Left ventricle myocardium inferior (tissue), 1 donor: ENCODE measurements around the gene FARSA. TPM values are rescaled to one million over a fixed set of nuclear protein-coding genes. Genes with fewer than 3 reads are reported as not detected.
A peak's percentile ranks its signal among the peaks of the same experiment; 100 is the strongest.

Experiments used
- DNase-seq: peaks from one replicate; pipeline ENCODE4 v3.0.0-alpha.2; 2020
- H3K27ac ChIP-seq: fragments of 200-600 bp; replicated peaks from 2 replicates; pipeline ENCODE4 v1.8.0; 2021
- H3K27me3 ChIP-seq: fragments of 200-600 bp; 2 replicates; pipeline ENCODE4 v1.8.0; 2021; ENCODE audit warnings: low read depth
- H3K36me3 ChIP-seq: fragments of 200-600 bp; 2 replicates; pipeline ENCODE4 v1.8.0; 2021
- H3K4me1 ChIP-seq: fragments of 200-600 bp; 2 replicates; pipeline ENCODE4 v1.8.0; 2021
- H3K4me3 ChIP-seq: fragments of 200-600 bp; 2 replicates; pipeline ENCODE4 v1.8.0; 2021; ENCODE audit warnings: mild to moderate bottlenecking, moderate library complexity
- H3K9me3 ChIP-seq: fragments of 200-600 bp; replicated peaks from 2 replicates; pipeline ENCODE4 v1.8.0; 2021
- intact Hi-C: fragments of 100-400 bp; cut with micrococcal nuclease; formaldehyde crosslinking; loops from one replicate; pipeline ENCODE4 v1.11.0; 2022
- total RNA-seq: library from RNA; stranded (reverse); fragmentation: NEBNext Ultra II Directional; extraction: Animal tissue kit (Norgen Biotek cat#: 25700); gene quantifications from one replicate; pipeline ENCODE4 v1.2.1, GENCODE V29; 2021
- TF ChIP-seq, protein P1 (sequence below): fragments of 200-600 bp; IDR thresholded peaks from 2 replicates; pipeline ENCODE4 v1.8.0; 2021; ENCODE audit warnings: antibody characterized with exemption, mild to moderate bottlenecking, borderline replicate concordance
- donor health status: DM: no; HTN: yes; CAD: no; lungs with severe emphysema.

Gene FARSA
- total RNA-seq, 1 donor from 2014 or later: 37.8 TPM

DNA sequence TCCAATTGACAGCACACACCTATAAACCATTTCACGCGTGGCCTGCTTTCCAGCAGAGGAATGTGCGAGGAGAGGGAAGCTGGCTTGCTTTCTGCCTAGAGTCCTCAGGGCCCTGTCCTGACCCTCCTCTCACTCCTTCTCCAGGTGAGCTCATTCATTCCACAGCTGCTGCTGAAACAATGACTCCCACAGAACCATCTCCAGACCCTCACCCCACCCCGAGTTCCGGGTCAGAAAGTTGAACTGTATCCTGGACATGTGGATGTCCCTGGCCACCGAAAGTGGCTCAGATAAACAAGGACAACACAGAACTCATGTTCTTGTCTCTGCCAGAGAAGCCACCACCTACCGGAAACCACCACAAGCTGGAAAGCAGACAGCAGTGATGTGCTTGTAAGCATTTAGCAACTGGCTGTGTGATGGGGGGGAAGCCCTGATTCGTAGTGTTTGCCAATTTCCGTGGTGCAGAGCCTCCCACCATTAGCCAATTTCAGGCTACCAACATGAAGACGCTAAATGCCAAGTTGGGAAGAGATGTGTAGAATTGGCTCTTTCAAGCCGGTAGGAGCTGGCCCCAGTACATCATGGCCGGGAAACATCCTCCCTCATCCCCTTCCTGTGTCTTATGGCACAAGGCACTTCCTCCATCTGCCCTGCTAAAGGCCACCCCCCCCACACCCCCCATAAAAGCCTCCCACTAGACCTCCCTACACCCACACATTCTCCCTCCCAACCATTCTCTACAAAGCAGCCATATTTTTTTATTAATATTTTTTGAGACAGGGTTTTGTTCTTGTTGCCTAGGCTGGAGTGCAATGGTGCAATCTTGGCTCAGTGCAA is 19.4 kb downstream of the FARSA start:
- no peaks in the 10 kb centered on the region for H3K9me3 ChIP-seq
- peak overlapping the region; percentile 77 for H3K27ac ChIP-seq
- H3K36me3 ChIP-seq: no peaks in the 10 kb centered on the region
- intact Hi-C loops: no loop called here
- no peak overlapping the region for H3K4me3 ChIP-seq
- DNase-seq: no peak
- H3K4me1 ChIP-seq: peaks cover 26% of the 10 kb centered on the region
- H3K27me3 ChIP-seq: no peaks in the 10 kb centered on the region
- TF ChIP-seq, protein P1, sequence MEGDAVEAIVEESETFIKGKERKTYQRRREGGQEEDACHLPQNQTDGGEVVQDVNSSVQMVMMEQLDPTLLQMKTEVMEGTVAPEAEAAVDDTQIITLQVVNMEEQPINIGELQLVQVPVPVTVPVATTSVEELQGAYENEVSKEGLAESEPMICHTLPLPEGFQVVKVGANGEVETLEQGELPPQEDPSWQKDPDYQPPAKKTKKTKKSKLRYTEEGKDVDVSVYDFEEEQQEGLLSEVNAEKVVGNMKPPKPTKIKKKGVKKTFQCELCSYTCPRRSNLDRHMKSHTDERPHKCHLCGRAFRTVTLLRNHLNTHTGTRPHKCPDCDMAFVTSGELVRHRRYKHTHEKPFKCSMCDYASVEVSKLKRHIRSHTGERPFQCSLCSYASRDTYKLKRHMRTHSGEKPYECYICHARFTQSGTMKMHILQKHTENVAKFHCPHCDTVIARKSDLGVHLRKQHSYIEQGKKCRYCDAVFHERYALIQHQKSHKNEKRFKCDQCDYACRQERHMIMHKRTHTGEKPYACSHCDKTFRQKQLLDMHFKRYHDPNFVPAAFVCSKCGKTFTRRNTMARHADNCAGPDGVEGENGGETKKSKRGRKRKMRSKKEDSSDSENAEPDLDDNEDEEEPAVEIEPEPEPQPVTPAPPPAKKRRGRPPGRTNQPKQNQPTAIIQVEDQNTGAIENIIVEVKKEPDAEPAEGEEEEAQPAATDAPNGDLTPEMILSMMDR: no peak

GRCh38 chr19:12913011-12913561 is 20.4 kb downstream of the FARSA start:
- Histone ChIP-seq H3K27ac (peak overlapping the region; percentile 77), H3K4me3 (peak overlapping the region; percentile 52), H3K36me3 (no peaks in the 10 kb centered on the region), H3K27me3 (no peaks in the 10 kb centered on the region), H3K9me3 (no peaks in the 10 kb centered on the region), H3K4me1 (peaks cover 22% of the 10 kb centered on the region)
- DNase-seq: peak; percentile 77
- intact Hi-C loops: no loop called here
- TF ChIP-seq, protein P1: no peak

DNA sequence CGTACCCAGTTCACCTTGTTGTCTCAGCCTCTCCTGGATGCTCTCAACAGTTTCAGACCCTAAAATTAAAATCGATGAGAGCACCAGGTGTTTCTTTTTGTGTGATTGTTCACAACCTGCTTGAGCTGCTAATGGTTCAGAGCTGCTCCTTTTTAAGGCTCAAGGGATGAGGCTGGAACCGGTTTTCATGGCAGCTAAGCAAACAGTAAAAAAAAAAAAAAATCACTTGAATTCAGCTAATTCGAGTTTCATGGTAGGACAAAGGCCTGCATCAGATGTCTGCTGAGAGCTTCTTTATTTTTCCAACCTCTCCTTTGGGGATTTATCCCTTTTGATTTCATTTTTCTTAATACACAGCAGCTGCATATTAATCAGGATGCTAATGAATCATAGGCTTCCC is 20.9 kb downstream of the FARSA start:
- TF ChIP-seq, protein P1: no peak
- DNase-seq: no peak
- no peaks in the 10 kb centered on the region for H3K36me3 ChIP-seq
- H3K27ac ChIP-seq: peak overlapping the region; percentile 77
- peak overlapping the region; percentile 52 for H3K4me3 ChIP-seq
- H3K9me3 ChIP-seq: no peaks in the 10 kb centered on the region
- H3K4me1 ChIP-seq: peaks cover 22% of the 10 kb centered on the region
- no peaks in the 10 kb centered on the region for H3K27me3 ChIP-seq
- intact Hi-C loops: no loop called here

DNA sequence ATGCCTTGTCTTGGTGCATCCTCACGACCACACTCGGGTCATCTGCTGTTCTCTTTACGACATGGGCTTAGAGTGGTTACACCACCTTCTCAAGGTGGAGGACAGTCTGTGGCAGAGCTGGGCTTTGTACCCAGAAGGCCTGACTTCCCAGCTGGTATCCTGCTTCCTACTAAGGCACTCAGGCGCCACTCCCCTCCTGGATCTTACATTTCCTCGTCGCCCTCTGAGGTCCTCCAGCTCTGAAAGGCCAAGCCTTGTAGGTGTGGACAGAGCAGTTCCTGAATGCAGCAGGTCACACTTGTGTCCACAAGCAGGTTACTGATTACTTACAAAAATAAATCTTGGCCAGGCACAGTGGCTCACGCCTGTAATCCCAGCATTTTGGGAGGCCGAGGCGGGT is 26.3 kb downstream of the FARSA start:
- peaks cover 1% of the 10 kb centered on the region for H3K4me1 ChIP-seq

GRCh38 chr19:12899891-12900518 is 33.5 kb downstream of the FARSA start:
- DNase-seq: no peak
- Histone ChIP-seq H3K27me3 (no peaks in the 10 kb centered on the region), H3K4me1 (no peaks in the 10 kb centered on the region), H3K27ac (no peak overlapping the region), H3K36me3 (peaks cover 49% of the 10 kb centered on the region), H3K4me3 (no peak overlapping the region), H3K9me3 (no peaks in the 10 kb centered on the region)
- TF ChIP-seq, protein P1: no peak
- intact Hi-C loops: no loop called here

More for the DNA sequence above, 26.3 kb downstream of the FARSA start:
- no peak for DNase-seq
- intact Hi-C loops: no loop called here
- no peaks in the 10 kb centered on the region for H3K9me3 ChIP-seq
- TF ChIP-seq, protein P1: no peak
- no peak overlapping the region for H3K4me3 ChIP-seq
- H3K27ac ChIP-seq: no peak overlapping the region
- H3K36me3 ChIP-seq: no peaks in the 10 kb centered on the region
- no peaks in the 10 kb centered on the region for H3K27me3 ChIP-seq
